Stimulated activated effector memory CD8-positive, alpha-beta T cell treated with anti-CD3 and anti-CD28 coated beads, Interleukin-12 subunit alpha, Interleukin-12 subunit beta, amount 100 ng/mL, for 72 hours (primary cell): ENCODE results near the gene SRPK2.
"Not testable (repeated sequence)": the region's sequence is repeated elsewhere in the genome, so short reads cannot be mapped to it uniquely, and the experiment has no call there.

Experiments
- ATAC-seq: fragments of 150-1000 bp; cut with Tn5 transposase; 2 replicates; pipeline ENCODE4 v1.10.0; 2021
- DNase-seq, 2 donors: peaks; one replicate each; pipeline ENCODE4 v3.0.0; 2021 to 2022; ENCODE audit warnings: low spot score in 2 of 2
- H3K27ac Mint-ChIP-seq: one replicate; pipeline ENCODE4 v1.8.0; 2022; ENCODE audit warnings: mild to moderate bottlenecking, mixed read lengths
- H3K36me3 Mint-ChIP-seq: one replicate; pipeline ENCODE4 v1.8.0; 2022; ENCODE audit warnings: mild to moderate bottlenecking, mixed read lengths
- H3K4me1 Mint-ChIP-seq: one replicate; pipeline ENCODE4 v1.8.0; 2022; ENCODE audit warnings: mixed read lengths
- H3K4me3 Mint-ChIP-seq: one replicate; pipeline ENCODE4 v1.8.0; 2022; ENCODE audit warnings: mild to moderate bottlenecking, mixed read lengths
- H3K9me3 Mint-ChIP-seq: one replicate; pipeline ENCODE4 v1.8.0; 2022; ENCODE audit warnings: mixed read lengths

SRPK2 gene

DNA sequence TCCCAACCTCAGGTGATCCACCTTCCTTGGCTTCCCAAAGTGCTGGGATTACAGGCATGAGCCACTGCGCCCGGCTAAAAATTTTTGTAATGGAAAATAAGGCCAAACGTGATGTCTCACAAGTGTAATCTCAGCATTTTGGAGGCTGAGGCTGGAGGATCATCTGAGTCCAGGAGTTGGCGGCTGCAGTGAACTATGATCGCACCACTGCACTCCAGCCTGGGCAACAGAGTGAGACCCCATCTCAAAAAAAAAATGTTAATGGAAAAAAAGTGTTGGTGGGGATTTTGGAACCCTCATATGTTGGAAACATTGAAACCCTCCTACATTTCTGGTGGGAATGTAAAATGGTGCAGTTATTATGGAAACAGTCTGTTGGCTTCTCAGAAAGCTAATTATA lies 2.7 kb upstream of the SRPK2 start:
- no peak overlapping the region for H3K27ac Mint-ChIP-seq
- peaks cover 26% of the 10 kb centered on the region for H3K4me1 Mint-ChIP-seq
- H3K36me3 Mint-ChIP-seq: peaks cover 6% of the 10 kb centered on the region

DNA sequence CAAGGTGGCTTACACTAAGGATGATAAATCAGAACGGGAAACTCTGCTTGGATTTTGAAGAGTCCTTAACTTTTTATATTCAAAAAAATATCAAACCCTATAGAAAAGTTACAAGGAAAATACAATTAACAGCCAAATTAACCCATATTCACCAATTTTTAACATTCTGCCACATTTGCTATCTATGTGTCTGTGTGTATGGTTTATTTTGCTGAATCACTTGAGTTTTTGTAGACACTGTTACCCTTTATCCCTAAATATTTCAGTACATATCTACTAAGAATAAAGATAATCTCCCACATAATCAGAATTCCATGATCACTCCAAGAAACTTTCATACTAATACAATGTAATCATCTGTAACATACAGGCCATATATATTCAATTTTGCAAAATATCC lies 1.2 kb upstream of the SRPK2 start:
- H3K9me3 Mint-ChIP-seq: peaks cover 2% of the 10 kb centered on the region
- H3K4me1 Mint-ChIP-seq: peaks cover 31% of the 10 kb centered on the region
- ATAC-seq (no peak), DNase-seq (no peak)
- peak overlapping the region; percentile 84 for H3K4me3 Mint-ChIP-seq
- no peak overlapping the region for H3K27ac Mint-ChIP-seq
- H3K36me3 Mint-ChIP-seq: peaks cover 16% of the 10 kb centered on the region

More for the DNA sequence above, 2.7 kb upstream of the SRPK2 start:
- DNase-seq (no peak), ATAC-seq (no peak)
- Mint-ChIP-seq H3K9me3 (peaks cover 2% of the 10 kb centered on the region), H3K4me3 (no peak overlapping the region)

DNA sequence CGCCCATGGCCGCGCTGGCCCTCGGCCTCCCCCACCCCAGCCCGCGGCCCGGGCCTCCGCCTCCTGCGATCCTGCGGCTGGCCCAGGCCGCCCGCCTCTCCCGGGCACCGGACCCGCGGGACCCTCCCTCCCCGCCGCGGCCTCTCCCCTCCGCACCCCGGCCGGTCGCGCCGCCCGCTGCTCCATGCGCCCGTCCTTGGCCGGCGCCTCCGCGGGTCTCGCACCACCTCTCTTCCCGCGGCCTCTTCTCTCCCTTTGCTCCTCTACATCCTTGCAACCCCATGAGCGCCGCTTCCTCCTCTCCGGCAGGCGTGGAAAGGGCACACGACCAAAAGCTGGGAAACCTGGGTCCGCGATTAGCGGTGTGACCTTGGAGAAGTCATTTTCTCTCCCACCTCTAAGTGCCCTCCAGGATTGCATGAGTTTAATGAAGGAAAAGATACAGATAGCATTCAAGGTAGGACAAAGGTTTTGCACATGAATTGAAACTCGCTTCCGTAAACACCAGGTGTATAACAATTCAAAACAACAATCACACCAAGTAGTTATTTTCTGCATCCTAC lies 448 bp upstream of the SRPK2 start:
- Mint-ChIP-seq H3K9me3 (peaks cover 2% of the 10 kb centered on the region), H3K27ac (peak overlapping the region; percentile 78), H3K4me1 (peaks cover 37% of the 10 kb centered on the region), H3K36me3 (peaks cover 21% of the 10 kb centered on the region), H3K4me3 (peak overlapping the region; percentile 84)
- ATAC-seq (peak; percentile 57), DNase-seq (peak; percentile 28 to 73)

DNA sequence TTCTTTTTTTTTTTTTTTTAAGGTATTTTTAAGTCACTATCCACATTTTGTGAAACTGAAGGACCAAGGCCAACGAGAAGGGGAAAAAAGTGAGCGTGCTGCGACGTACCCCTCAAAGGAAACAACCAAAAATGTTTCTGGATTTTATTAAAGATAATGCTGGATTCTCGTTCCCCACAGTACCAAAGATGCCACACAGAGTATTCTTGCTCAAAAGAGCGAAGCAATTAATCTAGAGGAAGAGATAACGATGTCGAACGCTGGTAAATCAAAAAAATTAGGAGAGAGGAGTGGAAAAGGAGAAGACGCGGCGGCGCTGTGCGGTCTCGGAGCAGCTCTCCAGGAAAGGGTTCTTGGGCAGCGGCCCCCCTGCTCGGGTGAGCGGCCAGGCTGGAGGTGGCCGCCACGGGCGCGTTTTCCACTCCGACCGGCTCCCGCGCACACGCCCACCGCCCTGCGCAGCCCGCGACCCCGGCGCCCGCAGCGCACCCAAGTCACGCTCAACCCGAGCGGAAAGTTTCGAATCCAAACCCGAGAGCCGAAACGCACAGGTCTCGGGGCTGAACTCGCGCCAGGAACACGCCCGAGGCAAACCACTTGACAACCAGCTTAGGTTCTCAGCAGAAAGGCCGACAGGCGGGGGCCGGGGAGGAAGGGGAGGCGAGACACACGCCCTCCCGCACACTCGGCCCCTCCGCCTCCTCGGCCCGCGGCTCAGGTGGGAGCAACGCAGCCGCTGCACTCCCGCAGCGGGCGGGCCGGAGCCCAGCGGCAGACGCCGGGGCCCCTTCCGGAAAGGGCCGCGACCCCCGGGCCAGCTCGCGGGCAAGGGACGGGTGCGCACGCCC lies 989 bp downstream of the SRPK2 start:
- ATAC-seq: peak; percentile 70
- peaks cover 21% of the 10 kb centered on the region for H3K36me3 Mint-ChIP-seq
- H3K4me1 Mint-ChIP-seq: peaks cover 37% of the 10 kb centered on the region
- peak overlapping the region; percentile 27 for H3K27ac Mint-ChIP-seq
- peak overlapping the region; percentile 84 for H3K4me3 Mint-ChIP-seq
- H3K9me3 Mint-ChIP-seq: no peaks in the 10 kb centered on the region
- peak; percentile 27 to 65 for DNase-seq

DNA sequence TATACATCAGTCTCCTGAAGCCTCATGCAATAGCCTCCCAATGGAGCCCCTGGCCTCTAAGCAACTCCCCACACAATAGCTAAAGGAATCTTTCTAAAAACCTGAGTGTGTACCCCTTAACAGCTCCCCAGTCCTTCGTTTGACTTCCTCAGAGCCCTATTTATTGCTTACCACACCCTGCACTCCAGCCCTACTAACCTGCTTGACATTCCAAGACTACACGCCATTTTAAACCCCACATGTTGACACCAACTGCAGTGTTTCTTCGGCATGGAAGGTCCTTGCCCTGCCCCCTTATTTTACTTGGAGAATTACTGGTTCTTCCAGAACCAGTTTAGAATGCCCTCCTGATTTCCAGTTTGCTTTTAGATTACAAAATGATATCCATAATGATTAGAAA lies 10.8 kb downstream of the SRPK2 start:
- ATAC-seq (no peak), DNase-seq (no peak)
- Mint-ChIP-seq H3K27ac (no peak overlapping the region), H3K9me3 (peaks cover 3% of the 10 kb centered on the region), H3K36me3 (no peaks in the 10 kb centered on the region), H3K4me1 (peaks cover 44% of the 10 kb centered on the region), H3K4me3 (no peak overlapping the region)

DNA sequence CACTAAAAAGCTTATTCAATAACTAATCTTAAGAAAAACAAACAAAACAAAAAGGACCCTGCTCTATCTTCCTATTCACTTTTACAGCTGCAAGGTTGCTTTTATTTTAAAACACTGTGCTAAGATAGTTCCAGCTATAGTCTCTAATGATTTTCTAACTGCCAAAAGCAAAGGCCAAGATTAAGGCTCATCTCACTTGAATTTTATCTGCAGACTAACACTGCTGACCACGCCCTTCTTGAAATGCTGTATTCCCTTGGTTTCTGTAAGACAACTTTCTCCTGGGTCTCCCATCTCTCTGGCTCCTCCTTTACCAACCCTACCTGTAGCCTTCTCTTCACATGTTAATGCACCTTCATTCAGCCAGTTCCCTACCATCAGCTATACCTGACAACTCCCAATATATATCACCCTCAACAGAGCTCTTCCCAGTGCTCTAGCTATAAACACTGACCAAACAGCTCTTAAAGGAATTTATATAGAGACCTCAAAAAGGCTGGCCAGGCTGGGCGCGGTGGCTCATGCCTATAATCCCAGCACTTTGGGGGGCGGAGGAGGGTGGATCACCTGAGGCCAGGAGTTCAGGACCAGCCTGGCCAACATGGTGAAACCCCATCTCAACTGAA lies 11.7 kb downstream of the SRPK2 start:
- Mint-ChIP-seq H3K36me3 (no peaks in the 10 kb centered on the region), H3K4me3 (no peak overlapping the region), H3K9me3 (peaks cover 3% of the 10 kb centered on the region), H3K27ac (peak overlapping the region; percentile 4), H3K4me1 (peaks cover 44% of the 10 kb centered on the region)
- no peak for ATAC-seq
- DNase-seq: no peak

DNA sequence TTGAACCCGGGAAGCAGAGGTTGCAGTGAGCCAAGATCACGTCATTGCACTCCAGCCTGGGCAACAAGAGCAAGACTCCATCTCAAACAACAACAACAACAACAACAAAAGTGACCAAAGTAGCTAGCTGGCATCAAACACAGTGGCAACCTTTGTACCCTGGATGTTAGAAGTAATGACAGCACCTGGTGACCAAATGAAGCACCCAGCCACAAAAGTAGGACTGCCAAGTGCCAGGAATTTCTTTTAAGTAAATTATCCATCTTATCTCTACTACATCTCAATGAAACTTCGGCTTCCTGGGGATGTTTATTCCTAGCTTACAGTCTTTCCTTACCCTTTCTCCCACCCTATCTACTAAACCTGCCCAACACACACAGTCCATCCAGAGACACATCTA lies 18.8 kb downstream of the SRPK2 start:
- Mint-ChIP-seq H3K4me1 (peaks cover 13% of the 10 kb centered on the region), H3K9me3 (peaks cover 3% of the 10 kb centered on the region), H3K36me3 (no peaks in the 10 kb centered on the region), H3K4me3 (no peak overlapping the region), H3K27ac (no peak overlapping the region)
- DNase-seq (no peak), ATAC-seq (no peak)

DNA sequence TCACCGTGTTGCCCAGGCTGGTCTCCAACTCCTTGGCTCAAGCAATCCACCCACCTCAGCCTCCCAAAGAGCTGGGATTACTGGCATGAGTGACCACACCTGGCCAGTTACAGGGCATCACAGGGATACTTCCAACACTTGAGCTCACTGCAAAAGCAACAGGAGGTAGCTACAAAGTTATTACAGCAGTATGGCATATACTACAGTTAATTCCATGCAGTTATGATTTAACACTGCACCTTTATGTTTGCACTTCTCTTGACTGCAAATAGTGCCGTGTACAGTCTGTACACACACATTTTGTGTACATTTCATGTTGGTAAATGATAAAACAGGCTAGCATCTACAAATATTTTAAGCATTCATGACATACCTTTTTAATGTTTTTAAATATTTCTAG lies 21.3 kb downstream of the SRPK2 start:
- Mint-ChIP-seq H3K36me3 (no peaks in the 10 kb centered on the region), H3K27ac (no peak overlapping the region), H3K9me3 (no peaks in the 10 kb centered on the region), H3K4me3 (no peak overlapping the region), H3K4me1 (peaks cover 6% of the 10 kb centered on the region)
- DNase-seq (no peak), ATAC-seq (no peak)

DNA sequence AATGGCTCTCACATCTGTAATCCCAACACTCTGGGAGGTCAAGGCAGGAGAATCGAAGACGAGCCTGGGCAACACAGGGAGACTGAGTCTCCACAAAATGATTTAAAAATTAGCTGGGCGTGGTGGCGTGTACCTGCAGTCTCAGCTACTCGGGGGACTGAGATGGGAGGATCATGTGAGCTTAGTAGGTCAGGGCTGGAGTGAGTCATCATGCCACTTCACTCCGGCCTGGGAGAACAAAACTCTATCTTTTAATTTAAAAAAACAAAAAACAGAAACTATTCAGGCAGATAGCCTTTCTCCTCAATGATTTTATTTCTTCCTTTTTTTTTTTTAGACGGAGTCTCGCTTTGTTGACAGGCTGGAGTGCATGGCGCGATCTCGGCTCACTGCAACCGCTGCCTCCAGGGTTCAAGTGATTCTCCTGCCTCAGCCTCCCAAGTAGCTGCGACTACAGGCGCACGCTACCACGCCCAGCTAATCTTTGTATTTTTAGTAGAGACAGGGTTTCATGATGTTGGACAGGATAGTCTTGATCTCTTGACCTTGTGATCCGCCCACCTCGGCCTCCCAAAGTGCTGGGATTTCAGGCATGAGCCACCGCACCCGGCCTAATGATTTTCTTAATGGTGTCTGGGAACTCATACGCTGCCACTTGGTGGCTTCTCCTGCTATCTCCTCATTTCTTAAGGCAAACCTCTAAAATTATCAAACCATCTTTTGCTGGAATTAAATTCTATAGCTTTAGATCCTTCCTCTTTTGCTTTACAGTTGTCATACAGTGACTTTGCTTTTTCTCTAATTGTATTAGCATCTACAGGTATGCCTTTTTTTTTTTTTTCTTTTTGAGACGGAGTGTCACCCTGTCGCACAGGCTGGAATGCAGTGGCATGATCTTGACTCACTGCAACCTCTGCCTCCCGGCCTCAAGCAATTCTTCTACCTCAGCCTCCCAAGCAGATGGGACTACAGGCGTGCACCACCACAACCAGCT lies 22.9 kb downstream of the SRPK2 start:
- no peaks in the 10 kb centered on the region for H3K36me3 Mint-ChIP-seq
- no peak overlapping the region for H3K4me3 Mint-ChIP-seq
- H3K4me1 Mint-ChIP-seq: peaks cover 6% of the 10 kb centered on the region
- no peak for ATAC-seq
- H3K27ac Mint-ChIP-seq: no peak overlapping the region
- H3K9me3 Mint-ChIP-seq: no peaks in the 10 kb centered on the region
- DNase-seq: no peak

DNA sequence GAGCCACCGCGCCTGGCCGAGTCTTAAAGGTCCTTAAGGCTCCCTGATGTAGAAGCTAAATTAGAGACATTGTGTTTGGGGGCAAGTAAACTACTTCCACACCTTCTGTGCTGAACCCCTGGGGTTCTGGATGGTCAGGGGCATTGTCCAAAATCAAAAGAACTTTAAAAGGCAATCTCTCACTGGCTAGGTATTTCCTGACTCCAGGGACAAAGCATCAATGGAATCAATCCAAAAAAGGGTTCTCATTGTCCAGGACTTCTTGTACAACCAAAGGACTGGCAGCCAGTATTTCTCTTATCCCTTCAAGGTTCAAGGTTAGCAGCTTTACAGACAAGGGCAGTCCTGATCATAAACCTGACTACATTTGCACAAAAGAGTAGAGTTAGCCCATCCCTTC lies 24.0 kb downstream of the SRPK2 start:
- H3K4me3 Mint-ChIP-seq: no peak overlapping the region
- no peaks in the 10 kb centered on the region for H3K36me3 Mint-ChIP-seq
- DNase-seq (no peak), ATAC-seq (no peak)
- peaks cover 6% of the 10 kb centered on the region for H3K4me1 Mint-ChIP-seq
- no peak overlapping the region for H3K27ac Mint-ChIP-seq
- peaks cover 3% of the 10 kb centered on the region for H3K9me3 Mint-ChIP-seq

DNA sequence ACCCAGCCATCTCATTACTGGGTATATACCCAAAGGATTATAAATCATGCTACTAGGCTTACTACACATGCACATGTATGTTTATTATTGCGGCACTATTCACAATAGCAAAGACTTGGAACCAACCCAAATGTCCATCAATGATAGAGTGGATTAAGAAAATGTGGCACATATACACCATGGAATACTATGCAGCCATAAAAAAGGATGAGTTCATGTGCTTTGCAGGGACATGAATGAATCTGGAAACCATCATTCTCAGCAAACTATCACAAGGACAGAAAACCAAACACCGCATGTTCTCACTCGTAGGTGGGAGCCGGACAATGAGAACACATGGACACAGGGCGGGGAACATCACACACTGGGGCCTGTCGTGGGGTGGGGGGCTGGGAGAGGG lies 25.1 kb downstream of the SRPK2 start:
- not testable (repeated sequence) for H3K36me3 Mint-ChIP-seq, H3K4me3 Mint-ChIP-seq, H3K27ac Mint-ChIP-seq, H3K9me3 Mint-ChIP-seq, DNase-seq, ATAC-seq
- H3K4me1 Mint-ChIP-seq: peaks cover 14% of the 10 kb centered on the region

DNA sequence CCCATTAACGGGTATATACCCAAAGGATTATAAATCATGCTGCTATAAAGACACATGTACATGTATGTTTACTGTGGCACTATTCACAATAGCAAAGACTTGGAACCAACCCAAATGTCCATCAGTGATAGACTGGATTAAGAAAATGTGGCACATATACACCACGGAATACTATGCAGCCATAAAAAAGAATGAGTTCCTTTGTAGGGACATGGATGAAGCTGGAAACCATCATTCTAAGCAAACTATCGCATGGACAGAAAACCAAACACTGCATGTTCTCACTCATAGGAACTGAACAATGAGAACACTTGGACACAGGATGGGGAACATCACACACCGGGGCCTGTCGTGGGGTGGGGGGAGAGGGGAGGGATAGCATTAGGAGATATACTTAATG lies 26.0 kb downstream of the SRPK2 start:
- not testable (repeated sequence) for ATAC-seq, H3K27ac Mint-ChIP-seq, H3K36me3 Mint-ChIP-seq, H3K4me3 Mint-ChIP-seq, DNase-seq, H3K9me3 Mint-ChIP-seq
- H3K4me1 Mint-ChIP-seq: peaks cover 19% of the 10 kb centered on the region

DNA sequence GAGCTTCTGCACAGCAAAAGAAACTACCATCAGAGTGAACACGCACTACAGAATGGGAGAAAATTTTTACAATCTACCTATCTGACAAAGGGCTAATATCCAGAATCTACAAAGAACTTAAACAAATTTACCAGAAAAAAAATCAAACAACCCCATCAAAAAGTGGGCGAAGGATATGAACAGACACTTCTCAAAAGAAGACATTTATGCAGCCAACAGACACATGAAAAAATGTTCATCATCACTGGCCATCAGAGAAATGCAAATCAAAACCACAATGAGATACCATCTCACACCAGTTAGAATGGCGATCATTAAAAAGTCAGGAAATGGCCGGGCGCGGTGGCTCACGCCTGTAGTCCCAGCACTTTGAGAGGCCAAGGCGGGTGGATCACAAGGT lies 26.7 kb downstream of the SRPK2 start:
- not testable (repeated sequence) for H3K4me3 Mint-ChIP-seq, ATAC-seq, DNase-seq, H3K27ac Mint-ChIP-seq, H3K36me3 Mint-ChIP-seq, H3K9me3 Mint-ChIP-seq
- H3K4me1 Mint-ChIP-seq: peaks cover 19% of the 10 kb centered on the region

DNA sequence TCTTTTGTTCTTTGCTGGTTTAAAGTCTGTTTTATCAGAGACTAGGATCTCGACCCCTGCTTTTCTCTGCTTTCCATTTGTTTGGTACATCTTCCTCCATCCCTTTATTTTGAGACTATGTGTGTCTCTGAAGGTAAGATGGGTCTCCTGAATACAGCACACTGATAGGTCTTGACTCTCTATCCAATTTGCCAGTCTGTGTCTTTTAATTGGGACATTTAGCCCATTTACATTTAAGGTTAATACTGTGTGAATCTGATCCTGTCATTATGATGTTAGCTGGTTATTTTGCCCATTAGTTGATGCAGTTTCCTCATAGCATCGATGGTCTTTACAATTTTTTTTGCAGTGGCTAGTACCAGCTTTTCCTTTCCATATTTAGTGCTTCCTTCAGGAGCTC lies 28.6 kb downstream of the SRPK2 start:
- not testable (repeated sequence) for H3K9me3 Mint-ChIP-seq, H3K4me3 Mint-ChIP-seq, H3K36me3 Mint-ChIP-seq, H3K27ac Mint-ChIP-seq, DNase-seq, ATAC-seq
- peaks cover 21% of the 10 kb centered on the region for H3K4me1 Mint-ChIP-seq

DNA sequence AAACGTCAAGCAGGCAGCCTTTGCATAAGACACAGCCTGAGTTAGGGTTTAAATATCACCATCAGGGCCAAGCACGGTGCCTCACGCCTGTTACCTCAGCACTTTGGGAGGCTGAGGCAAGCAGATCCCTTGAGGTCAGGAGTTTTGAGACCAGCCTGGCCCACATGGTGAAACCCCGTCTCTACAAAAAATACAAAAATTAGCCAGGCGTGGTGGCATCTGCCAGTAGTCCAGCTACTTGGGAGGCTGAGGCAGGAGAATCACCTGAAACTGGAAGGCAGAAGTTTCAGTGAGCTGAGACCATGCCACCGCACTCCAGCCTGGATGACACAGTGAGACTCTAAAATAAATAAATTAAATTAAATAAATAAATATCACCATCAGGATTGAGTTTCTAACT lies 33.0 kb downstream of the SRPK2 start:
- Mint-ChIP-seq H3K9me3 (peaks cover 3% of the 10 kb centered on the region), H3K36me3 (no peaks in the 10 kb centered on the region), H3K4me3 (no peak overlapping the region), H3K27ac (no peak overlapping the region), H3K4me1 (peaks cover 64% of the 10 kb centered on the region)
- ATAC-seq (no peak), DNase-seq (no peak)
